ENCODE measurements around the gene OR10J4.

Gene OR10J4

DNA sequence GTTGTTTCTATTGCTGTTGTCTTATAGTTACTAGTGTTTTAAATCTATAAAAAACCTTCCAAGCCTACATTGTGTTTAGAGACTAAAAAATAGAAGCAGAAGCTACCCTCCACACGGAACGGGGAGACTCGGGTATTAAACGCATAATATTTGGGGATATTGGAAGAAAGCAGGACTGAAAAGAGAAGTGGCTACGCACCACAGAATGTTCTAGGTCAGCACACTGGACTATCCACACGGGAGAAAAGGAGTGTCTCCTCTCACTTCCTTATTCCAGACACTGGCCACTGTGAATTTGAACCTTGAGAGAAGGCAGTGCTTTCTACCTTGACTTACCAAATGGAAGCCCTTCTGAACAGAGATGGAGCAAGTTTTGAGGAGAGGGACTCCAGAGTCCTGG lies 1.0 kb upstream of the OR10J4 start:
- TF ChIP-seq, protein P1, sequence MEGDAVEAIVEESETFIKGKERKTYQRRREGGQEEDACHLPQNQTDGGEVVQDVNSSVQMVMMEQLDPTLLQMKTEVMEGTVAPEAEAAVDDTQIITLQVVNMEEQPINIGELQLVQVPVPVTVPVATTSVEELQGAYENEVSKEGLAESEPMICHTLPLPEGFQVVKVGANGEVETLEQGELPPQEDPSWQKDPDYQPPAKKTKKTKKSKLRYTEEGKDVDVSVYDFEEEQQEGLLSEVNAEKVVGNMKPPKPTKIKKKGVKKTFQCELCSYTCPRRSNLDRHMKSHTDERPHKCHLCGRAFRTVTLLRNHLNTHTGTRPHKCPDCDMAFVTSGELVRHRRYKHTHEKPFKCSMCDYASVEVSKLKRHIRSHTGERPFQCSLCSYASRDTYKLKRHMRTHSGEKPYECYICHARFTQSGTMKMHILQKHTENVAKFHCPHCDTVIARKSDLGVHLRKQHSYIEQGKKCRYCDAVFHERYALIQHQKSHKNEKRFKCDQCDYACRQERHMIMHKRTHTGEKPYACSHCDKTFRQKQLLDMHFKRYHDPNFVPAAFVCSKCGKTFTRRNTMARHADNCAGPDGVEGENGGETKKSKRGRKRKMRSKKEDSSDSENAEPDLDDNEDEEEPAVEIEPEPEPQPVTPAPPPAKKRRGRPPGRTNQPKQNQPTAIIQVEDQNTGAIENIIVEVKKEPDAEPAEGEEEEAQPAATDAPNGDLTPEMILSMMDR (IDR thresholded peaks at IDR 0.05; ENCODE audit: insufficient read depth, low read length, missing control alignments), result no peak
- POLR2A ChIA-PET, result no interaction called here

DNA sequence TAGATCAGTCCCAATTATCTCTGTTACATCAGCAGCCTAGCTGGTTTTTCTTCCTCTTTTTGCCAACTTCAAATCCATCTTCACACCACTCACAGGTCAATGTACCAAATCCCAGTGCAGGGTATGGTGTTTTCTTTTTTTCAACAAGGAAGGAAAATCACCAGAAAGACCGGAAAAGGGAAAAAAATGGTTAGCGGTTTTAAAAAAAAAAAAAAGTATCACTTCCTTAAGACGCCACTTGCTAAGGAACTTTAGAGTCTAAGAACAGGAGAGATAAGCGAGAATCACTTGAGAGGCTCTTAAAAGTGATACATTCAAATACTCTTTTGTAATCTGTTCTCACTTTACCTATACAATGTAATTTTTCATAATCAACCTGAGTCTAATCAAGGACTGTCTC lies 4.5 kb downstream of the OR10J4 start:
- POLR2A ChIA-PET, result no interaction called here
- CTCF ChIA-PET, result no interaction called here
- no peak overlapping the region for H3K4me3 ChIP-seq (ENCODE audit: low read depth, low read length)
- DNase-seq (ENCODE audit: low read depth, low spot score), result no peak
- TF ChIP-seq, protein P1 (IDR thresholded peaks at IDR 0.05; ENCODE audit: insufficient read depth, low read length, missing control alignments), result no peak

More for the DNA sequence above, 1.0 kb upstream of the OR10J4 start:
- no peak overlapping the region for H3K4me3 ChIP-seq (ENCODE audit: low read depth, low read length)
- no peak for DNase-seq (ENCODE audit: low read depth, low spot score)
- CTCF ChIA-PET, result no interaction called here

DNA sequence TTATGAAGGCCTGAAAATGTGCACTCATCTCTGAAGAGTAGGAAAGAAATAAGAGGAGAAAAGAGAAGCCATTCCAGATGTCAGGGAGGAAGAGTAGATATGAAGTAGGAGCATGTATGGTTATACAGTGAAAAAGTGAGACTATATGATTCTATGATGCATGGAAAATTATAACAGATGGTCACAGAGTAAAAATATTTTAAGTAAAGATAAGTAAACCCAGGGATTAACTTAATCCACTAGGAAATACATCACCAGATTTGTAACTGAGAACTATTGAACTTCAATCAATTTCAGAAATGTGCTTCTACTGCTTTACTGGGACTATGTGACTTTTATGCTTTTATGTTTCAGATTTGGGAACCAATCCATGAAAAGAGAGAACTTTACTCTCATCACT lies 7.4 kb downstream of the OR10J4 start, which contains the start of gene OR10J1:
TSS of gene OR10J1 (plus strand) at position 301 of the 400 bp plus-strand sequence. CDS start at position 371, 70 bp downstream.
- no peak for DNase-seq (ENCODE audit: low read depth, low spot score)
- TF ChIP-seq, protein P1 (IDR thresholded peaks at IDR 0.05; ENCODE audit: insufficient read depth, low read length, missing control alignments), result no peak
- CTCF ChIA-PET, result no interaction called here
- no peak within 1 kb of the TSS for H3K4me3 ChIP-seq (ENCODE audit: low read depth, low read length)
- POLR2A ChIA-PET, result no interaction called here

DNA sequence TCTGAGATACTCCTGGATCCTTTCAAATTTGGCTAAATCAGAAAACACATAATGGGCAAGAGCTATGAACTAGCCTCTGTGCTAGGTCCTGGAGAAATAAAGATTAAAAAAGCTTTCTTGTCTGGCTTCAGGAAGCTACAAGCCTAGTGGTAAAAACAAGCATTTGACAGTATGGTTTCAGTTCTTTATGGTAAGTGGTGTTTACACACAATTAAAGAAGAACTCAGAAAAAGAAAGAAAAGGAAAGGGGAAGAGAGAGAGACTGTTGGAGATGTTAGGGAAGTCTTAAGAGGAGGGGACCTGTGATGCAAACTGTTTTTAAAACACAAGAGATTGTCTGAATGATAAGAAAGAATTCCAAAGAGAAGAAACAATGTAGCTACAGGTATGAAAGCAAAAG lies 9.4 kb downstream of the OR10J4 start:
- POLR2A ChIA-PET, result no interaction called here
- H3K4me3 ChIP-seq (ENCODE audit: low read depth, low read length), result no peak overlapping the region
- CTCF ChIA-PET, result no interaction called here
- DNase-seq (ENCODE audit: low read depth, low spot score), result no peak
- TF ChIP-seq, protein P1 (IDR thresholded peaks at IDR 0.05; ENCODE audit: insufficient read depth, low read length, missing control alignments), result no peak

DNA sequence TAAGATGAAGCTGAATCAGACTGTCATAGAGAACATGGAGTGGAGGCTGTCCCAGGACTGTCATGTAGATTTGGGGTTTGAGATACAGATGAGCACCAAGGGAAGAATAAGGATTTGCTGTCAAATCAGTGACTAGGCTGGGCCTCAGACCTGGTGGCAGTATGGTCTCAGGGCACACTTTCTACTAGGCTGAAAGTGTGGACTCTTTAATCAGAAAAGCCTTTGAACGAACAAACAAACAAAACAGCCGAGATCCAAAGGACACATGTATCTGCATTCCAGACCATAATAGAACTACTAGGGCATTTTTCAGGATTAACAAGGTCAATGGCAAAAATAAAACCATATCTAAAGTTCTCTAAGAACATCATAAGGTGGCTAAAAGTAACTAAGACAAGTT lies 10.4 kb downstream of the OR10J4 start:
- POLR2A ChIA-PET, result no interaction called here

DNA sequence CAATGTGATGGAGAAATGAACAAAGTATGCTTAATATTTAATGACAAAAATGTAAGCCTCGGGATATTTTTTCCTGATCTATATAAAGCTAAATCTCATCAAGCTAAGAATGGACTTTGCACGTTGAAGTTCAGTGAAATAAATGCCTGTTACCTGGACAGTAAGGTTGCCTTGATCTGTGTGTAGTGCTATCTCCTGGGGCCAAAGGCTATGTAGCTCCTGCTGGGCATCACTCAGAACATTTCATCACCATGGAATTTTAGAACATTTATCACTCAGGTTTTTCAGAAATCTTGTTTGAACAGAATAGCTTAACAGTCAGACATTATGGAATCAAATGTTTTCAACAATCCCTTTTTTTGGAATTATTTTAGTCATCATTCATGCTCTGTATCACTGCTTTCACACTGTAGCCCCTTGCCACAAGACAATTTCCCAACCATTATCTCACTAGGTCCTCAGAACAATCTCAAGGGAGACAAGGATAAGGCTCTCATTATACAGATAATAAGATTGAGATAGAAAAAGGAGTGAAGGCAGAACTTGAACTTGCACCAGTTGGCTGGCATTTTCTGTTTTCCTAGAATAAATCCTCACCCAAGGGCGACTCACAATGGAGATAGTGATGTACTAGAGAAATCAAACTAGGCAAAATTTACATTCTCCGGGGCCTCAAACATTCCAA lies 11.2 kb downstream of the OR10J4 start:
- no peak for DNase-seq (ENCODE audit: low read depth, low spot score)
- H3K4me3 ChIP-seq (ENCODE audit: low read depth, low read length), result no peak overlapping the region
- ChIA-PET POLR2A (no interaction called here), CTCF (no interaction called here)
- TF ChIP-seq, protein P1 (IDR thresholded peaks at IDR 0.05; ENCODE audit: insufficient read depth, low read length, missing control alignments), result no peak

More for the DNA sequence above, 10.4 kb downstream of the OR10J4 start:
- H3K4me3 ChIP-seq (ENCODE audit: low read depth, low read length), result no peak overlapping the region
- TF ChIP-seq, protein P1 (IDR thresholded peaks at IDR 0.05; ENCODE audit: insufficient read depth, low read length, missing control alignments), result no peak
- CTCF ChIA-PET, result no interaction called here
- DNase-seq (ENCODE audit: low read depth, low spot score), result no peak
